WTC11 (cell line): ENCODE measurements around the gene ASTN1.

Source experiments
- CREB1 ChIP-seq: sonication (generic); formaldehyde crosslinking; IDR thresholded peaks from 2 replicates; pipeline ENCODE4 v1.8.0; 2023; ENCODE audit warnings: mild to moderate bottlenecking, missing genetic modification reagents
- TF ChIP-seq, protein P1 (sequence below): sonication (generic); formaldehyde crosslinking; IDR thresholded peaks from 2 replicates; pipeline ENCODE4 v1.8.1; 2023; ENCODE audit warnings: mild to moderate bottlenecking, missing genetic modification reagents, moderate library complexity

DNA sequence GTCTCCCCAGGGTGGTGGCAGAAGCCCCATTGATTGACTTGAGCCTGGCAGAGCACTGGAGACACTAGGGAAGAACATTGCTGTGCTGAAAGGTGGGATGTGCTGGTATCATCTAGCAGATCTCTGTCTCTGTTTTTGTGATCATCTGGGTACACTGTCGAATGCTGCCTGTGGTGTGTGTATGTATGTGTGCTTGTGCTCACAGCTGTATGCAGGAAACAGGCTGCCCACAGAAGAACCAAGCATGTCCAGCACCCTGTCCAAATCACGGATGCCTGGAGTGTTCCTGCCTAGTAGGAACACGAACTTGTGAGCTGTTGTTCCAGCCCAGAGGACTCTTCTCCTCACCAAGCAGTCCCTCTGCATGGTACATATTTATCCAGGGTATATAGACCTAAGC is 7.8 kb upstream of the ASTN1 start:
- TF ChIP-seq, protein P1, sequence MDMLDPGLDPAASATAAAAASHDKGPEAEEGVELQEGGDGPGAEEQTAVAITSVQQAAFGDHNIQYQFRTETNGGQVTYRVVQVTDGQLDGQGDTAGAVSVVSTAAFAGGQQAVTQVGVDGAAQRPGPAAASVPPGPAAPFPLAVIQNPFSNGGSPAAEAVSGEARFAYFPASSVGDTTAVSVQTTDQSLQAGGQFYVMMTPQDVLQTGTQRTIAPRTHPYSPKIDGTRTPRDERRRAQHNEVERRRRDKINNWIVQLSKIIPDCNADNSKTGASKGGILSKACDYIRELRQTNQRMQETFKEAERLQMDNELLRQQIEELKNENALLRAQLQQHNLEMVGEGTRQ (CRISPR knock-in tag): no peak
- TF ChIP-seq CREB1 (CRISPR knock-in tag): no peak
